Stimulated activated CD8-positive, alpha-beta memory T cell treated with anti-CD3 and anti-CD28 coated beads, Interleukin-15, amount 100 ng/mL, for 4 hours (primary cell): Measurements from ENCODE around the gene ZNF28.
"Not testable (repeated sequence)": the region's sequence is repeated elsewhere in the genome, so short reads cannot be mapped to it uniquely, and the experiment has no call there.

Experiments
- DNase-seq, 2 donors: peaks; one replicate each; pipeline ENCODE4 v3.0.0-alpha.2; 2020; ENCODE audit warnings: low read depth in 2 of 2

The ZNF28 gene

DNA sequence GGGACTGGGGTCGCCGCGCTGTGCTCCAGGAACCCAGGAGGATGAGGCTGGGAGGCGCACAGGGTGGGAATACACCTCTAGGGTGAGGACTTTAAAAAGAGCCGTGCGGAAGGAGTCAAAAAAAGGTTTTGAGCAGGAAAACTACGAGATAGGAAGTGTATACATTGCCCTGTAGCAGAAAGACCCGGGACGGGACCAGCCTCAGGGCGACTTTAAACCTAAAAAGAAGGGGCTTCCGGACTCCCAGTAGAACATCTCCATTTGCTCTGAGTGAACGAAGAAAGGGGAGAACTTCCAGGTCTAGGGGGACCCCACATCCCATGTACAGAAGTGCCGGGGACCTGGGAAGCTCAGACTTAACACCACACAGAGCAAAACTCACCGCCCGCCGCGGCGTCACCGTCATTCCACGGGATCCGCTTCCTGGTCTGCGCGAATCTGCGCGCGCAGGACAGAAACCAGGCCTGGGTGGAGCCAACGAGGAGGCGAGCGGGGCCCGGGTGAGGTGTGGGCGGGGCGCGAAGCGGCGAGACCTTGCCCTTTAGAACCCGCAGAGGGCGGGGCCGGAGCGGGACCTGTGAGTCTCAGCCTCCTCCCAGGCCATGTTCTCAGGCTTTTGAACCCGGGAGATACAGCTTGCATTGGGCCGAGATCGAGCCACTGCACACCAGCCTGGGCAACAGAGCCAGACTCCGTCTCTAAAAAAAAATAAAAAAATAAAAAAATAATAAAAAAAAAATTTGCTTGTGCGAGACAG is at the start of gene ZNF28:
ZNF28 (minus strand) TSS at position 430 of the 757 bp plus-strand sequence. CDS start 3,675 bp downstream, outside the sequence.
- DNase-seq = peak; percentile 41 to 45

DNA sequence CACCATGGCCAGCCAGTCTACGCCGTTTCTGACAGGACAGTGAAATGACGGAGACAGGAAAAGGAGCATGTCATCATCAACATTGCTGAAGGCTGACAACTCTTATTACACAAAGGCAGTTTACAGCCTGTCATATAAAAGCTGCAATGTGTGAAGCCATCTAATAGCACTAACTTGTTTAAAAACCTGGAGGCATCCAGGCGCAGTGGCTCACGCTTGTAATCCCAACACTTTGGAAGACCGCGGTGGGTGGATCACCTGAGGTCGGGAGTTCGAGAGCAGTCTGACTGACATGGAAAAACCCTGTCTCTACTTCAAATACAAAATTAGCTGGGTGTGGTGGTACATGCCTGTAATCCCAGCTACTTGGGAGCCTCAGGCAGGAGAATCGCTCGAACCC is 46.6 kb upstream of the ZNF28 start:
- DNase-seq = not testable (repeated sequence)

DNA sequence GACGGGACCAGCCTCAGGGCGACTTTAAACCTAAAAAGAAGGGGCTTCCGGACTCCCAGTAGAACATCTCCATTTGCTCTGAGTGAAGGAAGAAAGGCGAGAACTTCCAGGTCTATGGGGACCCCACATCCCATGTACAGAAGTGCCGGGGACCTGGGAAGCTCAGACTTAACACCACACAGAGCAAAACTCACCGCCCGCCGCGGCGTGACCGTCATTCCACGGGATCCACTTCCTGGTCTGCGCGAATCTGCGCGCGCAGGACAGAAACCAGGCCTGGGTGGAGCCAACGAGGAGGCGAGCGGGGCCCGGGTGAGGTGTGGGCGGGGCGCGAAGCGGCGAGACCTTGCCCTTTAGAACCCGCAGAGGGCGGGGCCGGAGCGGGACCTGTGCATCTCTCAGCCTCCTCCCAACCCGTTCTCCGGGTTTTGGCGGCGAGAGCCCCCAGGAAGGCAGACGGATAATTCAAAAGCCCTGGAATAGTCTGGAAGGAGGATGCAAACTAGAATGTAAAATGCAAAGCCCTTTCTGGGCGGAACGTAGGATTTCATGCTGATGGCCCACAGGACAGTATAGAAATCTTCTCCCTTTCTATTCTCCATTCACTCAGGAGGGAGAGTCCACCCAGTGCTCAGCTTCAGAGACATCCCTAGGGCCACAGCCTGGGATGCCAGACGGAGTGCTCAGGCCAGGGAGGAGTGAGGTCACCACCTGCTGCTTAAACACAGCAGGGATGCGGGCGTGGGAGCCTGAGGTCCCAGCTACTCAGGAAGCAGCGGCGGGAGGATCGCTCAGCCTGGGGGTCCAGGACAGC is 36.2 kb upstream of the ZNF28 start, which contains the start of gene ZNF468:
ZNF468 (minus strand) TSS at position 242 of the 814 bp plus-strand sequence. CDS start 3,347 bp downstream, outside the sequence.
- DNase-seq = peak; percentile 44 to 61

DNA sequence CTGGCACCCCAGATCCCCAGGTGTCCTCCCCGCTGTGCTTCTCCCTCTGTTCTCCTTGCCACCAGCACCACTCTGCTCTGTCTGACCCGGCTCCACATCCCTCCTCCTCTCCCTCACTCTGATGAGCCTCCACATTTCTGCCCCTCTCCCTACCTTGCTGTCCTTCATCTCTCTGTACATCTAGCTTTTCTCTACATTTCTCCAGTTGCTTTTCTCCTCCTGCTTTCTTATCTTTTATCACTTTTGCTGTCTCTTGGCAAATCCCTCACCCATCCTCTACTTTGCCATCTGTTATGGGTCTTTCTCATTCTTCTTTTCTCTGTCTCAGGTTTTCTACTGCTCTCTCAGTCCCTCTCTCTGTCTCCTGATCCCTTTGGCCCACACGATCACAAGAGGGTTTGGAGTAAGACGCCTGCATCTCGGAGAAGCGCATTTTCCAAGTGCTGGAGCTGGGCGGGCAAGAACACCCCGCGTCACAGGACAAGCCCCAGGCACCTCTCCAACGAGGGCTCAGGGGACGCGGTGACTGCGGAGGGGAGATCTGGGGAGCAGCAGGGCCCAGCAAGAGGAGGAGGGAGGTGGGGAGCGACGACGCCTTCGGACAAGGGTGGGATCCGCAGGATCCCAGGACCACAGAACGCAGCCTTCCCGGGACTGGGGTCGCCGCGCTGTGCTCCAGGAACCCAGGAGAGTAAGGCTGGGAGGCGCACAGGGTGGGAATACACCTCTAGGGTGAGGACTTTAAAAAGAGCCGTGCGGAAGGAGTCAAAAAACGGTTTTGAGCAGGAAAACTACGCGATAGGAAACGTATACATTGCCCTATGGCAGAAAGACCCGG is 35.3 kb upstream of the ZNF28 start:
- DNase-seq = not testable (repeated sequence)

DNA sequence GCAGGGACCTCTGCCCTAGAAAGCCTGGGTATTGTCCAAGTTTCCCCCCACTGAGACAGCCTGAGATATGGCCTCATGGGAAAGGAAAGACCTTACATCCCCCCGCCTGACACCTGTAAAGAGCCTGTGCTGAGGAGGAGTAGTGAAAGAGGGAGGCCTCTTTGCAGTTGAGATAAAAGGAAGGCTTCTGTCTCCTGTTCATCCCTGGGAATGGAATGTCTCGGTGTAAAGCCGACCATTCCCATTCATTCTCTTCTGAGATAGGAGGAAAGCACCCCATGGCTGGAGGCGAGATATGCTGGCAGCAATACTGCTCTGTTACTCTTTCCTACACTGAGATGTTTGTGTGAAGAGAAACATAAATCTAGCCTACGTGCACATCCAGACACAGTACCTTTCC is 25.9 kb upstream of the ZNF28 start:
- not testable (repeated sequence) for DNase-seq

DNA sequence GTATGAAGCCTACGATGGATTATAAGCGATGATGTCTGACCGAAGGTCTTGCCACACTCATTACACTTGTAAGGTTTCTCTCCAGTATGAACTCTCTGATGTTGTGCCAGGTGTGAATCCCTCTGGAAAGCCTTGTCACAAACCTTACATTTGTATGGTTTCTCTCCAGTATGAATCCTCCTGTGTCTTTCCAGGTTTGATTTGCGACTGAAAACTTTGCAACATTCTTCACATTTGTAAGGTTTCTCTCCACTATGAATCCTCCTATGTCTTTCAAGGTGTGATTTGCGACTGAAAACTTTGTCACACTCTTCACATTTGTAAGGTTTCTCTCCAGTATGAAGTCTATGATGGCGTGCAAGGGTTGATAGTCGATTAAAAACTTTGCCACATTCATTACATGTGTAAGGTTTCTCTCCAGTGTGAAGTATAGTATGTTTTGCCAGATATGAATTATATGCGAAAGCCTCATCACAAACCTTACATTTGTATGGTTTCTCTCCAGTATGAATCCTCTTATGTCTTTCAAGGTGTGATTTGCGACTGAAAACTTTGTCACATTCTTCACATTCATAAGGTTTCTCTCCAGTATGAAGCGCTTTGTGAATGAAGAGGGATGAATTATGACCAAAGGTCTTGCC is 19.5 kb upstream of the ZNF28 start:
- DNase-seq = not testable (repeated sequence)

DNA sequence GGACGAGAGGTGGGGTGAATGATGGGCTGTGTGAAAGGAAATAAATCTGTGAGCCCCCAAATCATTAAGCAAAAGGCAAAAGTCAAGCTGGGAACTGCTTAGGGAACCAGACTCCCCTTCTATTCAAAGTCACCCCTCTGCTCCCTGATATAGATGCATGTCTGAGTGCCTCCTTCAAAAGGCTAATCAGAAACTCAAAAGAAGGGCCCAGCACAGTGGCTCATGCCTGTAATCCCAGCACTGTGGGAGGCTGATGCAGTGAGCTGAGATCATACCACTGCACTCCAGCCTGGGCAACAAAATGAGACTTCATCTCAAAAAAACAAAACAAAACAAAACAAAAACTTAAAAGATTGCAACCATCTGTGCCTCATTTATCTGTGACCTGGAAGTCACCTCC is 12.9 kb upstream of the ZNF28 start:
- not testable (repeated sequence) for DNase-seq

DNA sequence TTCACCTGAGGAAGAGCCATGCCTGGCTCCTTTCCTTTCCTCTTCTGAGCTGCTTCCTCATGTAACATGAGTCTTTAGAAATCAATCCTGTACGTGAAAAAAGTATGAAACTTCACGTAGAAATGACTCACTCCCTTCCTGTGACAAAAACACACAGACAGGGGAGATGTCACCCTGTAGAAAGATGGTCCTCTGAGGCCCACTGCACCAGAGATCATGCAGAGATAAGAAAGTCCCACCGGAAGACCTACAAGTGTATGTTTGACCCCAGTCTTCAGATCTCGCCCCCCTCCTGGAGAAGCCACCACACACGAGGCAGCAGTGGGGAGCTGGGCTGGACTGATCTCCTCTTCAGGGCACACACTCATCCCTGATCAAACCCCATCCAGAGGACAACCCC is 12.1 kb upstream of the ZNF28 start:
- not testable (repeated sequence) for DNase-seq

DNA sequence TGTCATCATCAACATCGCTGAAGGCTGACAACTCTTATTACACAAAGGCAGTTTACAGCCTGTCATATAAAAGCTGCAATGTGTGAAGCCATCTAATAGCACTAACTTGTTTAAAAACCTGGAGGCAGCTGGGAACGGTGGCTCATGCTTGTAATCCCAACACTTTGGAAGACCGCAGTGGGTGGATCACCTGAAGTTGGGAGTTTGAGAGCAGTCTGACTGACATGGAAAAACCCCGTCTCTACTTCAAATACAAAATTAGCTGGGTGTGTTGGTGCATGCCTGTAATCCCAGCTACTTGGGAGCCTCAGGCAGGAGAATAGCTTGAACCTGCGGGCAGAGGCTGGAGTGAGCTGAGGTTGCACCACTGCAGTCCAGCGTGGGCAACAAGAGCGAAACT is 8.4 kb upstream of the ZNF28 start:
- DNase-seq = not testable (repeated sequence)

DNA sequence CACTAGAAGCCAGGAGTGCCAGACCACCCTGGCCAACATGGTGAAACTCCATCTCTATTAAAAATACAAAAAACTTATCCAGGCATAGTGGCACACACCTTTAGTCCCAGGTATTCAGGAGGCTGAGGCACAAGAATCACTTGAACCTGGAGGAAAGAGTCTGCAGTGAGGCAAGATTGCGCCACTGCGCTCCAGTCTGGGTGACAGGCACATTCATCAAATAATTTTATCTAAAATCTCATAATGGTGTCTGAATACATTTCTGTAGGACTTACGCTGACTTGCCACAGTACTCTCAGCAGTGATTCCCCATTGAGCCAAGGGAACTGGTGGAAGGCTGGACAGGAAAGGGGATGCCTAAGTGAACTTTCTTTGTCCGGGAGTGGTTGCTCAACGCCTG is 4.3 kb upstream of the ZNF28 start:
- DNase-seq = no peak

DNA sequence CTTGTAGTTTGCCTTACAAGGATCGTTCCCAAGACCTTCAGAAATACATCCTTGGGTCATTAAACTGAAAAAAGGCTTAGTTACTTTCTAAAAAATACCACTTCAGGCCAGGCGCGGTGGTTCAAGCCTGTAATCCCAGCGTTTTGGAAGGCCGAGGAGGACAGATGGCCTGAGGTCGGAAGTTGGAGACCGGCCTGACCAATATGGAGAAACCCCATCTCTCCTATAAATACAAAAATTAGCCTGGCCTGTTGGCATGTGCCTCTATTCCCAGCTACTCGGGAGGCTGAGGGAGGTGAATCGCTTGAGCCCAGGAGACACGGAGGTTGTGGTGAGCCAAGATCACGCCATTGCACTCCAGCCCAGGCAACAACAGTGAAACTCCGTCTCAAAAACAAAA is 2.2 kb upstream of the ZNF28 start:
- no peak for DNase-seq

DNA sequence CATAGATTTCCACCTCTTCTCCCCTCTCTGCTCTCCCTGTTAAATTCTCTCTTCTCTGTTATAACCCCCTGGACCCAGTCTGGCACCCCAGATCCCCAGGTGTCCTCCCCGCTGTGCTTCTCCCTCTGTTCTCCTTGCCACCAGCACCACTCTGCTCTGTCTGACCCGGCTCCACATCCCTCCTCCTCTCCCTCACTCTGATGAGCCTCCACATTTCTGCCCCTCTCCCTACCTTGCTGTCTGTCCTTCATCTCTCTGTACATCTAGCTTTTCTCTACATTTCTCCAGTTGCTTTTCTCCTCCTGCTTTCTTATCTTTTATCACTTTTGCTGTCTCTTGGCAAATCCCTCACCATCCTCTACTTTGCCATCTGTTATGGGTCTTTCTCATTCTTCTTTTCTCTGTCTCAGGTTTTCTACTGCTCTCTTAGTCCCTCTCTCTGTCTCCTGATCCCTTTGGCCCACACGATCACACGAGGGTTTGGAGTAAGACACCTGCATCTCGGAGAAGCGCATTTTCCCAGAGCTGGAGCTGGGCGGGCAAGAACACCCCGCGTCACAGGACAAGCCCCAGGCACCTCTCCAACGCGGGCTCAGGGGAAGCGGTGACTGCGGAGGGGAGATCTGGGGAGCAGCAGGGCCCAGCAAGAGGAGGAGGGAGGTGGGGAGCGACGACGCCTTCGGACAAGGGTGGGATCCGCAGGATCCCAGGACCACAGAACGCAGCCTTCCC is 795 bp downstream of the ZNF28 start:
- DNase-seq = not testable (repeated sequence)

DNA sequence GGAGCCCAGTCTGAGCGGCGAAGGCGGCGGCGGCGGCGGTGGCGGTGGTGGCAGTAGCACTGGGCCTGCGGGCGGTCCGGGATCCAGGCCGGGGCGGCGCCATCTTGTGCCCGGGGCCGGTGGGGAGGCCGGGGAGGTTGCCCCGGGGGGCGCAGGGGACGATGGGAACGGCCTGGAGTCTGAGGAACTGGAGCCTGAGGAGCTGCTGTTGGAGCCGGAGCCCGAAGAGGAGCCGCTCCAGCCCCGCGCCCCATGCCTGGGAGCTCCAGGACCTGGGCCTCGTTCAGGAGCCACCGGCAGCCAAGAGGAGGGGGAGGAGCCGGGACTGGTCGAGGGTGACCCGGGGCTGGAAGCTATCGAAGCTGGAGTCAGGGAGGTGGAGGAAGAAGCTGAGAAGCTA is 11.6 kb downstream of the ZNF28 start:
- DNase-seq = no peak

DNA sequence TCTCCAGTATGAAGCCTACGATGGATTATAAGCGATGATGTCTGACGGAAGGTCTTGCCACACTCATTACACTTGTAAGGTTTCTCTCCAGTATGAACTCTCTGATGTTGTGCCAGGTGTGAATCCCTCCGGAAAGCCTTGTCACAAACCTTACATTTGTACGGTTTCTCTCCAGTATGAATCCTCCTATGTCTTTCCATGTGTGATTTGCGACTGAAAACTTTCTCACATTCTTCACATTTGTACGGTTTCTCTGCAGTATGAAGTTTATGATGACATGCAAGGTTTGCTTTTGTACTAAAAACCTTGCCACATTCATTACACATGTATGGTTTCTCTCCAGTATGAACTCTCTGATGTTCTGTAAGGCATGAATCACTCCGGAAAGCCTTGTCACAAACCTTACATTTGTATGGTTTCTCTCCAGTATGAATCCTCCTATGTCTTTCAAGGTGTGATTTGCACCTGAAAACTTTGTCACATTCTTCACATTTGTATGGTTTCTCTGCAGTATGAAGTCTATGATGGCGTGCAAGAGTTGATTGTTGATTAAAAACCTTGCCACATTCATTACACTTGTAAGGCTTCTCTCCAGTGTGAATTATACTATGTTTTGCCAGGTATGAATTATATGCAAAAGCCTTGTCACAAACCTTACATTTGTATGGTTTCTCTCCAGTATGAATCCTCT is 21.3 kb downstream of the ZNF28 start:
- DNase-seq = not testable (repeated sequence)

DNA sequence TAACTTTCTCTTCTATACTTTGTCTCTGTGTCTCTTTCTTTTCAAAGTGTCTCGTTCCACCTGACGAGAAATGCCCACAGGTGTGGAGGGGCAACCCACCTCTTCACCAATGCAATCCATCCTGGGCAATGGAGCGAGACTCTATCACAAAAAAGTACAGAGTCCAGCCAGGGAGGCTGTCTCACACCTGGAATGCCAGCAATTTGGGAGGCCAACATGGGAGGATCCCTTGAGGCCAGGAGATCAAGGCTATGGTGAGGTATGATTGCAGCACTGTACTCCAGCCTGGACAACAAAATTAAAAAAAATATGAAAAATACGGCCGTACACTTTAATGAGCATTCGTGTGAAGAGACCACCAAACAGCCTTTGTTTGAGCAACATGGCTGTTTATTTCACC is 32.0 kb downstream of the ZNF28 start:
- no peak for DNase-seq

DNA sequence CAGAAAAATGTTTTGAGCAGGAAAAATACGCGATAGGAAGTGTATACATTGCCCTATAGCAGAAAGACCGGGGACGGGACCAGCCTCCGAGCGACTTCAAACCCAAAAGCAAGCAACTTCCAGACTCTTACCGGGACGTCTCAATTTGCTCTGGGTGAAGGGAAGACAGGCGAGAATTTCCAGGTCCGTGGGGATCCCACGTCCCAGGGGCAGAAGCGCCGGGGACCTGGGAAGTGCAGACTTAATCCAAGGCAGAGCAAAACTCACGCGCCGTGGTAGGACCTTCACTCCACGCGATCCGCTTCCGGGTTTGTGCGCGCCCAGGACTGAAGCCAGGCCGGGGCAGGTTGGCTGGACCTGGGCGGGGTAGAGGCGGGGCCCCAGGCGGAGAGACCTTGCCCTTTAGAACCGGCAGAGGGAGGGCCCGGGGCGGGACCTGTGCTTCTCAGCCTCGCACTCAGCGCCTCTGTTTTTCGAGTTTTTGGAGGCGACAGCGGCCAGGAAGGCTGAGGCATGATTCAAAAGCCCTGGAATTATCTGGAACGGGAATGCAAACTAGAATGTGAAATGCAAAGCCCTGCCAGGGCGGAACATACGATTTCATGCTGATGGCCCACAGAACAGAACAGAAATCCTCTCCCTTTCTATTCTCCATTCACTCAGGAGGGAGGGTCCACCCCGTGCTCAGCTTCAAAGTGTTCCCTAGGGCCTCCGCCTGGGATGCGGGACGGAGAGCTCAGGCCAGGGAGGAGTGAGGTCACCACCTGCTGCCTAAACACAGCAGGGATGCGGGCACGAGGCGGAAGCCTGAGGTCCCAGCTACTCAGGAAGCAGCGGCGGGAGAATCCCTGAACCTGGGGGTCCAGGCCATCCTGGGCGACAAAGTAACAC is 34.7 kb downstream of the ZNF28 start, which contains the start of gene ZNF600:
ZNF600 (minus strand) TSS at position 328 of the 891 bp plus-strand sequence. CDS start 7,903 bp downstream, outside the sequence.
- DNase-seq = peak; percentile 41 to 60

DNA sequence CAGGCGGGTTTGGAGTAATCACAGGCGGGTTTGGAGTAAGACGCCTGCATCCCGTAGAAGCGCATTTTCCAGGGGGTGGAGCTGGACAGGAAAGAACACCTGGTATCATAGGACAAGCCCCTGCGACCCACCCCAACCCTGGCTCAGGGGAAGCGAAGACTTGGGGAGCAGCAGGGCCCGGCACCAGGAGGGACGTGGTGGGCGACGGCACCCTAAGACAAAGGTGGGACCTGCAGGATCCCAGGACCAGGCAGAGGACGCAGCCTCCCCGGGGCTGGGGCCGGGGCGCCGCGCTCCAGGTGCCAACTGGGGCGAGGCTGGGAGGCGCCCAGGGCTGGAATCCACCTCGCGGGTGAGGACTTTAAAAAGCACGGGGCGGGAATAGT is 35.4 kb downstream of the ZNF28 start:
- no peak for DNase-seq

DNA sequence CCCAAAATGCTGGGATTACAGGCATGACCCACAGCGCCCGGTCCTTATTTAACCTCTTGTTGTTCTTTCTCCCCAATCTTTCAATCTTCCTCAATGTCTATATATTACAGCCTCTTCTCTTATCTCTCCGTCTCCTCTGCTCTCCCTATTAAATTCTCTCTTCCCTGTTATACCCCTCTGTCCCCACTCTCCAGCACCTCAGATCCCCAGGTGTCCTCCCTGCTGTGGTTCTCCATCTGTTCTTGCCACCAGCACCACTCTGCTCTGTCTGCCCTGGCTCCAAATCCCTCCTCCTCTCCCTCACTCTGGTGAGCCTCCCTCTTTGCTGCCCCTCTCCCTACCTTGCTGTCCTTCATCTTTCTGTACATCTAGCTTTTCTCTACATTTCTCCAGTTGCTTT is 35.9 kb downstream of the ZNF28 start:
- no peak for DNase-seq

DNA sequence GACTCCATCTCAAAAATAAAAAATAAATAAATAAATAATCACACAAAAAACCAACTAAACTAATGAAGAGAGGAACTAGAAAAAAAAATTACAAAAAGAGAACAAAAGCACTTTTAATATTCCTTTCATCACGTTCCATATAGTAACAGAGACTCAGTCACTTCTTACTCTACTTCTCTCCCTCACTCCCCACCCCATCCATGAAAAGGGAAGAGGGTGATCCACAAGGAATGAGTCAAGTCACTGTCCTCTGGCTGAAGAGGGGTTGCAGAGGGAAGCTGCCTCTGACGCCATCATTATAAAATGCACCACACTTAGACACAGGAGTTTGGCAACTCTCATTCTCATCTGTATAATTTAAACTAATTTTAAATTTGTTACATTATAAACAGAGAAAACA is 38.6 kb downstream of the ZNF28 start:
- DNase-seq = not testable (repeated sequence)
